Measurements from ENCODE around the gene SKP1. TPM values are rescaled to one million over a fixed set of nuclear protein-coding genes. Genes with fewer than 3 reads are reported as not detected.

SKP1 gene
- total RNA-seq, 1 experiment from 2014 or later = 348 TPM

DNA sequence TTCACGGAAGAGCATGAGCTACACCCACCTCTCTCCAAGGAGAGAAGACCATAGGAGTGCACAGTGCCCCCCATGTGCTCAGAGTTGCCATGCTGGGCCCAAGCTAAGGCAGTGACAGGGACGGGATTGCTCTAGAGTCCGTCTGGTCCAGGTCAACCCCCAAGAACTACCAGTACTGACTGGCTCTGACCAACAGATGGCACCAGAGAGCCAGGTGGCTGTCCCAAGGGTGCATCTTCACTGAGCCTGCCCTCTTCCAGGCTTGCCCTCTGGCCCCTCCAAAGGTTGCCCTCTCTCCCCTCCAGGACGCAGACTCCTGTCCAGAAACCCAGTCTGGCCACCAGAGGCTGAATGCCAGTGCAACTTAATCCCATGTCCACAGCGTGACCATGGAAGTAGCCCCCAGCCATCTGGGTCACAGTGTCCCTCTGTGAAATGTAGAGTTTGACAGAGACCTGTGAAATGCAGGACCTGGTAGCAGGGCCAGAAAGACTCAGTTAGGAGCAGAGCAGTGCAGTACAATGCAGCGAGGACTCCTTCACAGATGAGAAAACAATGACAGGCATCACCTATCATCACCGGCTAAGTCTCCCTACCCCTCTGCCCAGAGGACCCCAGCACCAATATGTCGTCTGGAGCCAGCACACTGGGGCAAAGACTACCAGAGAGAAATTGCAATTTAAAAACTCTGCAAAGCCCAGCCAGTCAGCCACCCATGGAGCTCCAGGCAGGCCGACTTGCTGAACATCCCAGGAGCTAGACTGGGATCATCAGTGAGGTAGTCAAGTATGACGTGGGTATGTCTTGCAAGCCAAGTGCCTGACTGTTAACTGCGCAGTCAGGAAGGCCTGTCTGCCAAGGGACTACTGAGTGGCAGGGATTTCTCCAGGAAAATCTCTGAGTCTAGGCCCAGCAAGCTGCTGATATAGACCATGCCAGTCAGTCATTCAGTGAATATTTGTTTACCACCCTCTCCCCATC is 7.7 kb upstream of the SKP1 start:
- no peaks in the 10 kb centered on the region for H3K79me1 ChIP-seq (ENCODE audit: insufficient read depth, low read depth, low read length, poor library complexity, severe bottlenecking)
- peak; percentile 91 for TF ChIP-seq CTCF (conservative IDR thresholded peaks at IDR 0.05)
- H3K9me3 ChIP-seq (ENCODE audit: control insufficient read depth, low read depth, low read length) = no peaks in the 10 kb centered on the region
- H4K20me1 ChIP-seq (ENCODE audit: control insufficient read depth, insufficient read depth, insufficient read length) = no peaks in the 10 kb centered on the region
- H3K14ac ChIP-seq (ENCODE audit: insufficient read depth, low read length) = no peak overlapping the region
- H3K79me2 ChIP-seq (ENCODE audit: insufficient read depth, low read length) = no peaks in the 10 kb centered on the region
- no peak overlapping the region for H2AK5ac ChIP-seq (ENCODE audit: insufficient read length, low read length)
- H3K27me3 ChIP-seq (ENCODE audit: insufficient read depth, low read length) = no peaks in the 10 kb centered on the region
- no peak overlapping the region for H2BK20ac ChIP-seq (ENCODE audit: low read depth, low read length, poor library complexity, severe bottlenecking)
- Mint-ChIP-seq H3K36me3 (ENCODE audit: insufficient read depth in 1 of 3, low read depth in 3 of 3) (no peaks in the 10 kb centered on the region), H3K9me3 (no peaks in the 10 kb centered on the region), H3K27ac (no peak overlapping the region), H3K4me3 (no peak overlapping the region), H3K4me1 (peaks cover 2 to 3% of the 10 kb centered on the region in 2 experiments; a peak in 3 of 4 replicates), H3K27me3 (ENCODE audit: low read depth) (no peaks in the 10 kb centered on the region; the same call in 1 of the 2 replicates)
- H4K8ac ChIP-seq (replicated peaks; ENCODE audit: insufficient read length, low read depth, low read length) = no peak overlapping the region
- no peak overlapping the region for H4K5ac ChIP-seq (ENCODE audit: insufficient read length, low read depth, low read length)
- no peak overlapping the region for H2BK12ac ChIP-seq (ENCODE audit: insufficient read length, low read depth, low read length)
- no peaks in the 10 kb centered on the region for H3K4me1 ChIP-seq (ENCODE audit: insufficient read depth, low read length)
- no peak overlapping the region for H2BK15ac ChIP-seq (ENCODE audit: low read depth, low read length)
- WGBS (ENCODE audit: extremely low coverage, insufficient read length, low lambda C conversion rate) = no CpG with 5 or more reads among the region's 11 CpGs
- no peak overlapping the region for H3K18ac ChIP-seq (ENCODE audit: insufficient read length, low read depth, low read length)
- H3K23me2 ChIP-seq (ENCODE audit: insufficient read length, low read depth, low read length, poor library complexity, severe bottlenecking) = no peaks in the 10 kb centered on the region
- H3K9ac ChIP-seq (ENCODE audit: extremely low read depth, insufficient read length, low read length) = no peak overlapping the region
- H3K27ac ChIP-seq (ENCODE audit: insufficient read length, low read depth, low read length) = no peak overlapping the region
- DNase-seq = peak; percentile 87
- no peak overlapping the region for H2BK120ac ChIP-seq (ENCODE audit: low read depth, low read length, poor library complexity, severe bottlenecking)
- no peak overlapping the region for H3T11ph ChIP-seq (ENCODE audit: low read length)
- no peak overlapping the region for H2AFZ ChIP-seq (ENCODE audit: low read length)
- H3K56ac ChIP-seq (ENCODE audit: insufficient read length, low read depth, low read length) = no peak overlapping the region
- no peak overlapping the region for H3K23ac ChIP-seq (ENCODE audit: insufficient read length, low read depth, low read length)
- H3K4ac ChIP-seq (ENCODE audit: low read depth, low read length) = no peak overlapping the region
- H3K4me2 ChIP-seq (ENCODE audit: insufficient read depth, insufficient read length, low read length) = no peak overlapping the region
- H2BK5ac ChIP-seq (ENCODE audit: insufficient read length, low read length) = no peak overlapping the region
- no peak overlapping the region for H4K91ac ChIP-seq (ENCODE audit: insufficient read length, low read depth, low read length)
